Hepatocyte (in vitro differentiated cells): Measurements from ENCODE around the gene SPNS2. TPM values are rescaled to one million over a fixed set of nuclear protein-coding genes. Genes with fewer than 3 reads are reported as not detected.

Source experiments
- DNase-seq: peaks from one replicate; pipeline ENCODE4 v3.0.0-alpha.2; 2016; ENCODE audit warnings: low spot score
- H2AFZ ChIP-seq: fragments of 200-600 bp; sonication (generic); 2 replicates; pipeline ENCODE4 v1.6.0; 2016; ENCODE audit warnings: antibody characterized with exemption, mild to moderate bottlenecking
- H3K27ac ChIP-seq: fragments of 200-600 bp; sonication (generic); 2 replicates; pipeline ENCODE4 v1.5.1; 2016; ENCODE audit warnings: mild to moderate bottlenecking
- H3K27me3 ChIP-seq: fragments of 200-600 bp; sonication (generic); 2 replicates; pipeline ENCODE4 v1.6.1; 2016
- H3K36me3 ChIP-seq: fragments of 200-600 bp; sonication (generic); replicated peaks from 2 replicates; pipeline ENCODE4 v1.5.1; 2016; ENCODE audit warnings: low read depth; ENCODE audit not compliant: insufficient read depth
- H3K4me1 ChIP-seq: fragments of 200-600 bp; sonication (generic); 2 replicates; pipeline ENCODE4 v1.5.1; 2016; ENCODE audit warnings: mild to moderate bottlenecking, moderate library complexity; ENCODE audit not compliant: insufficient read depth
- H3K4me2 ChIP-seq: fragments of 200-600 bp; sonication (generic); 2 replicates; pipeline ENCODE4 v1.6.0; 2016
- H3K4me3 ChIP-seq: fragments of 200-600 bp; sonication (generic); 2 replicates; pipeline ENCODE4 v1.5.1; 2016; ENCODE audit warnings: mild to moderate bottlenecking
- H3K79me2 ChIP-seq: fragments of 200-600 bp; sonication (generic); 2 replicates; pipeline ENCODE4 v1.6.0; 2017; ENCODE audit warnings: mild to moderate bottlenecking
- H3K9me2 ChIP-seq: fragments of 200-600 bp; sonication (generic); replicated peaks from 2 replicates; pipeline ENCODE4 v1.6.0; 2017; ENCODE audit warnings: mild to moderate bottlenecking; ENCODE audit not compliant: insufficient read depth
- H3K9me3 ChIP-seq: fragments of 200-600 bp; sonication (generic); 2 replicates; pipeline ENCODE4 v1.5.1; 2016; ENCODE audit warnings: low read depth, mild to moderate bottlenecking
- H4K20me1 ChIP-seq: fragments of 200-600 bp; sonication (generic); 2 replicates; pipeline ENCODE4 v1.6.0; 2016; ENCODE audit warnings: mild to moderate bottlenecking; ENCODE audit not compliant: insufficient read depth, poor library complexity, severe bottlenecking
- EZH2 ChIP-seq: fragments of 200-600 bp; sonication (generic); IDR thresholded peaks from 2 replicates; pipeline ENCODE4 v1.6.1; 2016; ENCODE audit warnings: antibody characterized with exemption, mild to moderate bottlenecking, borderline replicate concordance
- EZH2phosphoT487 ChIP-seq: fragments of 200-600 bp; sonication (generic); IDR thresholded peaks from one replicate; pipeline ENCODE4 v1.6.1; 2018; ENCODE audit warnings: antibody characterized with exemption, mild to moderate bottlenecking, low read depth, moderate library complexity; ENCODE audit not compliant: unreplicated experiment, severe bottlenecking
- WGBS: methylation state at CpG from one replicate; pipeline ENCODE4 v1.1.6; 2016; ENCODE audit warnings: low lambda C conversion rate; ENCODE audit errors: missing lambda C conversion rate; 5-methylcytosine and 5-hydroxymethylcytosine counted together
- polyA plus RNA-seq: library from polyadenylated mRNA; unstranded; fragments of >200 nt; fragmentation: Nextera tagmentation; extraction: Ambion mirVana; gene quantifications from 2 replicates; pipeline ENCODE4 v1.2.1, GENCODE V29; 2016
- total RNA-seq: library from RNA; depleted of rRNA; stranded (reverse); fragments of >200 nt; gene quantifications from 2 replicates; pipeline ENCODE4 v1.2.3, GENCODE V29; 2014
- TF ChIP-seq, protein P1 (sequence below): fragments of 200-600 bp; sonication (generic); IDR thresholded peaks from 2 replicates; pipeline ENCODE4 v1.5.1; 2016; ENCODE audit warnings: antibody characterized with exemption, mild to moderate bottlenecking; ENCODE audit not compliant: poor library complexity

SPNS2 gene
- total and polyA plus RNA-seq, 2 experiments from 2014 or later, result 5.6 to 10.3 TPM

DNA sequence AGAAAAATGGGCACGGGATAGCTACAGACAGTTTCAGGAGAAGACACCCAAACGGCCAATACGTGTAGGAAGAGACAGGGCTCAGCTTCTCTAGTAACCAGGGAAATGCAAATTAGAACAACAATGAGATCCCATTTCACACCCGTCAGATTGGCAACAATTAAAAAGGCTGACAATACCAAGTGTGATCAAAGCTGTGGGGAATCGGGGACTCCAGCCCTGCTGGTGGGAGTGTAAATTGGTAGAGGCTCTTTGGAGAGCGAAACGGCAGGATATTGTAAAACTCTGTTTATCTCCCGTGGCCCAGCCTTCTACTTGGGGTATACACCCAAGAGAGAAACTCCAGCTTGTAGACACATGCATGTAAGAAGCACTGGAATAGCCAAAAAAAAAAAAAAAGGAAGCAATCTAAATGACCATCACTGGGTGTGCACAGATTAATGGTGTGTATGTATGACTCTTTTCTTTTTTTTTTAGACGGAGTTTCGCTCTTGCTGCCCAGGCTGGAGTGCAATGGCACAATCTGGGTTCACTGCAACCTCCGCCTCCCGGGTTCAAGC, 29.0 kb downstream of the SPNS2 start:
- H3K9me3 ChIP-seq, result no peaks in the 10 kb centered on the region
- no peaks in the 10 kb centered on the region for H3K4me1 ChIP-seq
- H3K27me3 ChIP-seq, result no peaks in the 10 kb centered on the region
- DNase-seq, result no peak
- H3K9me2 ChIP-seq, result no peaks in the 10 kb centered on the region
- H3K4me3 ChIP-seq, result no peak overlapping the region
- H3K27ac ChIP-seq, result no peak overlapping the region
- no peaks in the 10 kb centered on the region for H3K79me2 ChIP-seq
- no peak overlapping the region for H2AFZ ChIP-seq
- 62% methylated on average over 12 of the region's 12 CpGs for WGBS
- TF ChIP-seq EZH2, result no peak
- no peak for TF ChIP-seq EZH2phosphoT487
- TF ChIP-seq, protein P1, sequence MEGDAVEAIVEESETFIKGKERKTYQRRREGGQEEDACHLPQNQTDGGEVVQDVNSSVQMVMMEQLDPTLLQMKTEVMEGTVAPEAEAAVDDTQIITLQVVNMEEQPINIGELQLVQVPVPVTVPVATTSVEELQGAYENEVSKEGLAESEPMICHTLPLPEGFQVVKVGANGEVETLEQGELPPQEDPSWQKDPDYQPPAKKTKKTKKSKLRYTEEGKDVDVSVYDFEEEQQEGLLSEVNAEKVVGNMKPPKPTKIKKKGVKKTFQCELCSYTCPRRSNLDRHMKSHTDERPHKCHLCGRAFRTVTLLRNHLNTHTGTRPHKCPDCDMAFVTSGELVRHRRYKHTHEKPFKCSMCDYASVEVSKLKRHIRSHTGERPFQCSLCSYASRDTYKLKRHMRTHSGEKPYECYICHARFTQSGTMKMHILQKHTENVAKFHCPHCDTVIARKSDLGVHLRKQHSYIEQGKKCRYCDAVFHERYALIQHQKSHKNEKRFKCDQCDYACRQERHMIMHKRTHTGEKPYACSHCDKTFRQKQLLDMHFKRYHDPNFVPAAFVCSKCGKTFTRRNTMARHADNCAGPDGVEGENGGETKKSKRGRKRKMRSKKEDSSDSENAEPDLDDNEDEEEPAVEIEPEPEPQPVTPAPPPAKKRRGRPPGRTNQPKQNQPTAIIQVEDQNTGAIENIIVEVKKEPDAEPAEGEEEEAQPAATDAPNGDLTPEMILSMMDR, result no peak
- H3K36me3 ChIP-seq, result no peaks in the 10 kb centered on the region
- no peak overlapping the region for H3K4me2 ChIP-seq
- no peaks in the 10 kb centered on the region for H4K20me1 ChIP-seq

DNA sequence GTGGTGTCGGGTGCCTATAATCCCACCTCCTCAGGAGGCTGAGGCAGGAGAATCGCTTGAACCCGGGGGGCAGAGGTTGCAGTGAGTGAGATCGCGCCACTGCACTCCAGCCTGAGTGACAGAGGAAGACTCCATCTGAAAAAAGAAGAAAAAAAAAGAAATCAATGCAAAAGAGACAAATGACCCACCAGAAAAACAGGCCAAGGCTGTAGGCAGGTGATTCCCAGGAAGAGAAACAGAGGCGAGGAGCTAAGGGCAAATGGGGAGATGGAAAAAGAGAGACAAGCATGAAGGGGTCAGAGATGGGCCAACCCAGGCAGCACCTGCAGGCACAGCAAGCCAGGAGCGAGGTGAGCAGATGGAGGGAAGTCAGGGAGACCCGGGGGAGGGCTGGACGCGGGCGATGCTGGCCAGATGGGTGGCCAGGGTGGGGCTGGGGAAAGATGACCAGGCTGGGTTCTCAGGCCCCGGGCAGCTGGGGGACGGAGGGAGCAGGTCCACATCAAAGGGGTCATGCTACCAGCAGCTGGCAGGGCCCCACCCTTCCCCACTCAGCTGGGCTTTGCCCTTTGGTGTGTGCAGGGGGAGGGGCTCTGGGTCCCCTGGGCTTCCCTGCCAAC, 31.0 kb downstream of the SPNS2 start:
- Histone ChIP-seq H3K9me2 (no peaks in the 10 kb centered on the region), H3K36me3 (no peaks in the 10 kb centered on the region), H3K4me2 (no peak overlapping the region), H3K79me2 (no peaks in the 10 kb centered on the region), H2AFZ (no peak overlapping the region), H3K4me3 (no peak overlapping the region), H3K9me3 (no peaks in the 10 kb centered on the region), H3K4me1 (no peaks in the 10 kb centered on the region), H3K27ac (no peak overlapping the region), H3K27me3 (no peaks in the 10 kb centered on the region), H4K20me1 (no peaks in the 10 kb centered on the region)
- 79% methylated on average over 11 of the region's 13 CpGs for WGBS
- no peak for DNase-seq
- TF ChIP-seq EZH2 (no peak), EZH2phosphoT487 (no peak)
- TF ChIP-seq, protein P1, result no peak

DNA sequence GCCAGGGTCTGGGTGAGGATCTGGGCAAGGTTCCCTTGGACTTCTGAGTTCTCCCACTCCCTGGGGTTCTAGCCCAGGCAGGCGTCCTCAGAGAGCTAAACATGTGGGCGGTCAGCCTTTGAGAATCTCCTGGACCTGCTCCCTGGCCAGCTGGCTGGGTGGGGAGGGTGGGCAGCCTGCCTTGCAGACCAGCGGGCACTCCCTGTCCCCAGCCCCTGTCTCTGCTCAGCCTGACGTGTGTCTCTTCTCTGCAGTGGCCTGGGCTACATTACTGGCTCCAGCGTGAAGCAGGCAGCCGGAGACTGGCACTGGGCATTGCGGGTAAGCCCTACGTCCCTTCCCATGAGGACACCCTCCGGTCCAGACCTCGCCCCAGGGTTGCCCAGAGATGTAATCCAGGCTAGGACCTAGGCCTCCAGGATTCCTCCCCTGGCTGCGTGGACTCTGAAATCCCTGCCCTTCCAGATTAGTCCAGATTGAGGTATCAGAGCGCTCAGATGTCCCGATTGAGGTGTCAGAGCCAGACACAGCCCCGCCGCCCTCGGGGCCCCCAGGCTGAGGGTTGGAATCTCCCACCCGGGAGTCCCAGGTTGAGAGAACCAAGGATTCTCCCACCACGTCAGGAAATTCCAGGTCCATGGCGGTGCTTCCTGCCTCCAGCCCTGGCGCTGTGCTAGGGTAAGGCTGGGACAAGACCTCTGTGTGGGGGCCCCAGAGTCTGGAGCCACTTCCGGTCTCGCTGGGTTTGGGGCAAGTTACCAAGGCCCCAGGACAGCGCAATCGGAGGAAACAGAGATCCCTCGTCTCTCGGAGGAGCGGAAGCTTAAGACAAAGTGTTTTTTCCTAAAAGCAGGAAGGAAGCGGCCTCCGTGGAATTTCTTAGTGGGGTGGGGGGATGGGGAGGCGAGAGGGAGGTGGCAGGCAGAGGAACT, 32.4 kb downstream of the SPNS2 start:
- no peaks in the 10 kb centered on the region for H4K20me1 ChIP-seq
- no peaks in the 10 kb centered on the region for H3K79me2 ChIP-seq
- no peak overlapping the region for H2AFZ ChIP-seq
- H3K9me2 ChIP-seq, result no peaks in the 10 kb centered on the region
- H3K4me3 ChIP-seq, result no peak overlapping the region
- H3K4me2 ChIP-seq, result no peak overlapping the region
- peaks cover 3% of the 10 kb centered on the region for H3K4me1 ChIP-seq
- no peak for TF ChIP-seq EZH2phosphoT487
- TF ChIP-seq EZH2, result no peak
- TF ChIP-seq, protein P1, result no peak
- no peaks in the 10 kb centered on the region for H3K9me3 ChIP-seq
- no peaks in the 10 kb centered on the region for H3K36me3 ChIP-seq
- WGBS, result 79% methylated on average over 28 of the region's 30 CpGs
- no peak overlapping the region for H3K27ac ChIP-seq
- no peaks in the 10 kb centered on the region for H3K27me3 ChIP-seq
- no peak for DNase-seq
